Fibroblast of lung (primary cell): ENCODE data around the gene SEC14L5.
A peak's percentile ranks its signal among the peaks of the same experiment; 100 is the strongest.

Experiments used
- EZH2 ChIP-seq: IDR thresholded peaks from 2 replicates; pipeline ENCODE4 v1.5.1; 2012; ENCODE audit warnings: low read length, control low read depth, mild to moderate bottlenecking; ENCODE audit errors: missing control alignments
- TF ChIP-seq, protein P1 (sequence below), 2 donors: IDR thresholded peaks in 1 of 2; conservative IDR thresholded peaks in 1 of 2; 1 replicate in 1 of 2; 2 replicates in 1 of 2; pipeline ENCODE4 v1.5.1; 2011 to 2012; ENCODE audit warnings: low read length in 2 of 2, control low read depth in 1 of 2, inconsistent platforms in 1 of 2, low read depth in 1 of 2, mild to moderate bottlenecking in 1 of 2

DNA sequence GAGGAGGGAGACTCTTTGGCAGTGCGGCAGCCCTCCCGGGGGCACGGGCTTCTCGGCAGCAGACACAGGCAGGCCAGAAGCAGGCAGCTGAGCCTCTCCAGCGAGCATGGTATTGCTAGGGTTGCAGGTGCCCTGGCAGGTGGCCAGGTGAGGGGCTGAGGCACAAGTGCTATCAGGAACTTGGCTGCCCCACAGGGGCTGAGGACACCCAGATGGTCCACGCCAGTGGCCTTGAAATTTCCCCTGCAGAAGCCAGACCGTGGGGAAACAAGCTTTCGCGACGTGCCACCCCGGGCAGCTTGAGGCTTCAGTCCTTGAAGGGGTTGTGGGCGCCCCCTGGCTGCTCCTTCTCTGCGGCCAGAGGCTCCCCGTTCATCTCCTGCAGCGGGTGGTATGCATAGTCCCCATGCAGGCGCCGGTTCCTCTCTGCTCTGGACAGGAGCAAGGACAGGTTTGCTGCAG, 67.1 kb downstream of the SEC14L5 start:
- TF ChIP-seq, protein P1, sequence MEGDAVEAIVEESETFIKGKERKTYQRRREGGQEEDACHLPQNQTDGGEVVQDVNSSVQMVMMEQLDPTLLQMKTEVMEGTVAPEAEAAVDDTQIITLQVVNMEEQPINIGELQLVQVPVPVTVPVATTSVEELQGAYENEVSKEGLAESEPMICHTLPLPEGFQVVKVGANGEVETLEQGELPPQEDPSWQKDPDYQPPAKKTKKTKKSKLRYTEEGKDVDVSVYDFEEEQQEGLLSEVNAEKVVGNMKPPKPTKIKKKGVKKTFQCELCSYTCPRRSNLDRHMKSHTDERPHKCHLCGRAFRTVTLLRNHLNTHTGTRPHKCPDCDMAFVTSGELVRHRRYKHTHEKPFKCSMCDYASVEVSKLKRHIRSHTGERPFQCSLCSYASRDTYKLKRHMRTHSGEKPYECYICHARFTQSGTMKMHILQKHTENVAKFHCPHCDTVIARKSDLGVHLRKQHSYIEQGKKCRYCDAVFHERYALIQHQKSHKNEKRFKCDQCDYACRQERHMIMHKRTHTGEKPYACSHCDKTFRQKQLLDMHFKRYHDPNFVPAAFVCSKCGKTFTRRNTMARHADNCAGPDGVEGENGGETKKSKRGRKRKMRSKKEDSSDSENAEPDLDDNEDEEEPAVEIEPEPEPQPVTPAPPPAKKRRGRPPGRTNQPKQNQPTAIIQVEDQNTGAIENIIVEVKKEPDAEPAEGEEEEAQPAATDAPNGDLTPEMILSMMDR (conservative IDR thresholded peaks at IDR 0.05 in 1 of 2, IDR thresholded peaks at IDR 0.05 in 1 of 2; ENCODE audit: low read depth in 1 of 2, low read length in 2 of 2) = peak in 1 of 2 donors; percentile 42
- TF ChIP-seq EZH2 = no peak
